ENCODE data around the gene ATAD3B. TPM values are rescaled to one million over a fixed set of nuclear protein-coding genes. Genes with fewer than 3 reads are reported as not detected.
"Not testable (repeated sequence)": the region's sequence is repeated elsewhere in the genome, so short reads cannot be mapped to it uniquely, and the experiment has no call there.

ATAD3B gene
- total and polyA plus RNA-seq, 2 experiments from 2014 or later: 11.6 to 20.2 TPM

- no peak within 1 kb of the TSS for H3K4me3 ChIP-seq
- H3K9me2 ChIP-seq (ENCODE audit: insufficient read depth): no peaks in the 10 kb centered on the region
Measured at GRCh38 chr1:1449099-1449739, 22.3 kb upstream of the ATAD3B start, which contains the start of gene ATAD3C. TSS of gene ATAD3C (plus strand) at chr1:1449689. CDS start at chr1:1450684, 995 bp downstream.

GRCh38 chr1:1450616-1451015, 20.9 kb upstream of the ATAD3B start:
- H3K4me2 ChIP-seq (ENCODE audit: unreplicated experiment); H3K9me3 ChIP-seq (ENCODE audit: low read depth); H2AFZ ChIP-seq; in situ Hi-C loops (cut with MboI); H3K36me3 ChIP-seq (ENCODE audit: low read depth); H4K20me1 ChIP-seq (ENCODE audit: insufficient read depth); H3K79me2 ChIP-seq (ENCODE audit: insufficient read depth); H3K27me3 ChIP-seq (replicated peaks; ENCODE audit: insufficient read depth); H3K9ac ChIP-seq; H3K4me3 ChIP-seq; H3K9me2 ChIP-seq (ENCODE audit: insufficient read depth); DNase-seq; H3F3A ChIP-seq (ENCODE audit: insufficient read depth); H3K4me1 ChIP-seq (ENCODE audit: insufficient read depth); H3K27ac ChIP-seq: not testable (repeated sequence)
- WGBS, 2 experiments (ENCODE audit: low coverage in 1 of 2, low lambda C conversion rate in 2 of 2, missing lambda C conversion rate in 2 of 2): 78 to 82% methylated on average over 10 to 22 of the region's 22 CpGs

More at GRCh38 chr1:1449099-1449739, 22.3 kb upstream of the ATAD3B start, which contains the start of gene ATAD3C:
- no peak for TF ChIP-seq EZH2 (IDR thresholded peaks at IDR 0.05; ENCODE audit: insufficient read depth, poor library complexity, severe bottlenecking)
- TF ChIP-seq EZH2phosphoT487 (IDR thresholded peaks at IDR 0.05; ENCODE audit: insufficient read depth, low read depth): no peak
- Histone ChIP-seq H3K9me3 (ENCODE audit: low read depth) (no peaks in the 10 kb centered on the region), H3K27ac (no peak within 1 kb of the TSS), H2AFZ (no peak within 1 kb of the TSS), H3F3A (ENCODE audit: insufficient read depth) (no peaks in the 10 kb centered on the region), H3K36me3 (ENCODE audit: low read depth) (no peaks in the 10 kb centered on the region), H3K4me2 (ENCODE audit: unreplicated experiment) (no peak within 1 kb of the TSS), H3K9ac (no peak within 1 kb of the TSS), H3K27me3 (replicated peaks; ENCODE audit: insufficient read depth) (peaks cover 8% of the 10 kb centered on the region), H4K20me1 (ENCODE audit: insufficient read depth) (no peaks in the 10 kb centered on the region), H3K79me2 (ENCODE audit: insufficient read depth) (no peaks in the 10 kb centered on the region), H3K4me1 (ENCODE audit: insufficient read depth) (no peaks in the 10 kb centered on the region)
- in situ Hi-C loops (cut with MboI): no loop called here
- 74 to 75% methylated on average over 6 of the region's 6 CpGs for WGBS, 2 experiments (ENCODE audit: low coverage in 1 of 2, low lambda C conversion rate in 2 of 2, missing lambda C conversion rate in 2 of 2)
- DNase-seq: no peak

GRCh38 chr1:1451696-1452364, 19.7 kb upstream of the ATAD3B start:
- H3F3A ChIP-seq (ENCODE audit: insufficient read depth): no peaks in the 10 kb centered on the region
- no peaks in the 10 kb centered on the region for H4K20me1 ChIP-seq (ENCODE audit: insufficient read depth)
- H3K79me2 ChIP-seq (ENCODE audit: insufficient read depth): no peaks in the 10 kb centered on the region
- no peak overlapping the region for H3K4me3 ChIP-seq
- in situ Hi-C loops (cut with MboI): no loop called here
- 84 to 86% methylated on average over 22 to 26 of the region's 26 CpGs for WGBS, 2 experiments (ENCODE audit: low coverage in 1 of 2, low lambda C conversion rate in 2 of 2, missing lambda C conversion rate in 2 of 2)
- H3K9me2 ChIP-seq (ENCODE audit: insufficient read depth): no peaks in the 10 kb centered on the region
- TF ChIP-seq EZH2 (IDR thresholded peaks at IDR 0.05; ENCODE audit: insufficient read depth, poor library complexity, severe bottlenecking): no peak
- TF ChIP-seq EZH2phosphoT487 (IDR thresholded peaks at IDR 0.05; ENCODE audit: insufficient read depth, low read depth): no peak
- no peaks in the 10 kb centered on the region for H3K36me3 ChIP-seq (ENCODE audit: low read depth)
- no peak overlapping the region for H3K9ac ChIP-seq
- H2AFZ ChIP-seq: no peak overlapping the region
- H3K4me2 ChIP-seq (ENCODE audit: unreplicated experiment): no peak overlapping the region
- peaks cover 8% of the 10 kb centered on the region for H3K27me3 ChIP-seq (replicated peaks; ENCODE audit: insufficient read depth)
- no peaks in the 10 kb centered on the region for H3K4me1 ChIP-seq (ENCODE audit: insufficient read depth)
- H3K27ac ChIP-seq: no peak overlapping the region
- DNase-seq: no peak
- H3K9me3 ChIP-seq (ENCODE audit: low read depth): no peaks in the 10 kb centered on the region

GRCh38 chr1:1452365-1452739, 19.2 kb upstream of the ATAD3B start:
- H3K9ac ChIP-seq; H3K27ac ChIP-seq; H3K4me3 ChIP-seq; H2AFZ ChIP-seq; H3F3A ChIP-seq (ENCODE audit: insufficient read depth); H3K79me2 ChIP-seq (ENCODE audit: insufficient read depth); H3K9me3 ChIP-seq (ENCODE audit: low read depth); H3K4me2 ChIP-seq (ENCODE audit: unreplicated experiment); H3K4me1 ChIP-seq (ENCODE audit: insufficient read depth); in situ Hi-C loops (cut with MboI); H3K9me2 ChIP-seq (ENCODE audit: insufficient read depth); DNase-seq; H4K20me1 ChIP-seq (ENCODE audit: insufficient read depth); H3K27me3 ChIP-seq (replicated peaks; ENCODE audit: insufficient read depth); H3K36me3 ChIP-seq (ENCODE audit: low read depth): not testable (repeated sequence)
- WGBS, 2 experiments (ENCODE audit: low coverage in 1 of 2, low lambda C conversion rate in 2 of 2, missing lambda C conversion rate in 2 of 2): 64 to 72% methylated on average over 8 of the region's 8 CpGs
